Gastroesophageal sphincter (tissue), 3 donors: ENCODE data around the gene FBXW7.

Experiments used
- CTCF ChIP-seq, 4 experiments: fragments of 200-600 bp in 2 of 4; fragments of 450-650 bp in 2 of 4; sonication (generic) in 1 of 4; IDR thresholded peaks; one replicate each; pipeline ENCODE4 v1.5.1; 2017 to 2019; ENCODE audit warnings: antibody characterized with exemption in 4 of 4, mild to moderate bottlenecking in 2 of 4, moderate library complexity in 2 of 4
- POLR2A ChIP-seq, 2 donors: fragments of 450-650 bp; IDR thresholded peaks; one replicate each; pipeline ENCODE4 v1.6.1; 2017; ENCODE audit warnings: antibody characterized with exemption in 2 of 2, mild to moderate bottlenecking in 2 of 2, moderate library complexity in 1 of 2
- POLR2AphosphoS5 ChIP-seq: sonication (generic); formaldehyde crosslinking; IDR thresholded peaks from one replicate; pipeline ENCODE4 v1.6.1; 2017; ENCODE audit warnings: antibody characterized with exemption

GRCh38 chr4:152463562-152463961 is 72.3 kb downstream of the FBXW7 start:
- no peak for TF ChIP-seq POLR2A (IDR thresholded peaks at IDR 0.05)
- TF ChIP-seq CTCF (IDR thresholded peaks at IDR 0.05), result no peak
- no peak for TF ChIP-seq POLR2AphosphoS5
